H1 (cell line): Measurements from ENCODE around the gene KATNAL1. TPM values are rescaled to one million over a fixed set of nuclear protein-coding genes. Genes with fewer than 3 reads are reported as not detected.

Experiments
- MAFK ChIP-seq: IDR thresholded peaks from 2 replicates; pipeline ENCODE4 v1.6.1; 2012; ENCODE audit warnings: low read depth, mild to moderate bottlenecking, improper control_type of control experiment, low read length
- TBP ChIP-seq: IDR thresholded peaks from 2 replicates; pipeline ENCODE4 v1.6.1; 2011; ENCODE audit warnings: low read depth, low read length, improper control_type of control experiment
- polyA plus RNA-seq, 7 experiments: library from polyadenylated mRNA; depleted of rRNA in 3 of 7; stranded (reverse) in 5 of 7; unstranded in 2 of 7; fragments of >200 nt in 5 of 7; fragments of 200-250 nt in 2 of 7; gene quantifications; 1 replicate in 5 of 7; 2 replicates in 1 of 7; 4 replicates in 1 of 7; pipeline versions ENCODE4 v1.2.1 to v1.2.3, GENCODE V29; 2011 to 2013; ENCODE audit warnings: missing spikeins in 2 of 7, mixed read lengths in 2 of 7
- total RNA-seq: library from RNA; stranded (reverse); fragmentation: NEBNext Ultra II Directional; extraction: Animal tissue kit (Norgen Biotek cat#: 25700); gene quantifications from 2 replicates; pipeline ENCODE4 v1.2.1, GENCODE V29; 2021

KATNAL1 gene
- total and polyA plus RNA-seq, 2 of the 8 experiments (the other 6 are each of a cell fraction or from before 2014, with no cell fraction given), result 4.0 to 13.2 TPM

- TF ChIP-seq MAFK (no peak), TBP (no peak)
These were observed 95.6 kb downstream of the KATNAL1 start (continued) for GRCh38 chr13:30211745-30212144.
